ENCODE data around the gene PICK1.
"Not testable (repeated sequence)": the region's sequence is repeated elsewhere in the genome, so short reads cannot be mapped to it uniquely, and the experiment has no call there.

PICK1 gene

GRCh38 chr22:38074181-38075104 lies 17.2 kb downstream of the PICK1 start:
- peak; percentile 13 for DNase-seq (ENCODE audit: low read depth)

GRCh38 chr22:38075105-38075825 lies 18.1 kb downstream of the PICK1 start:
- DNase-seq (ENCODE audit: low read depth) = no peak

DNA sequence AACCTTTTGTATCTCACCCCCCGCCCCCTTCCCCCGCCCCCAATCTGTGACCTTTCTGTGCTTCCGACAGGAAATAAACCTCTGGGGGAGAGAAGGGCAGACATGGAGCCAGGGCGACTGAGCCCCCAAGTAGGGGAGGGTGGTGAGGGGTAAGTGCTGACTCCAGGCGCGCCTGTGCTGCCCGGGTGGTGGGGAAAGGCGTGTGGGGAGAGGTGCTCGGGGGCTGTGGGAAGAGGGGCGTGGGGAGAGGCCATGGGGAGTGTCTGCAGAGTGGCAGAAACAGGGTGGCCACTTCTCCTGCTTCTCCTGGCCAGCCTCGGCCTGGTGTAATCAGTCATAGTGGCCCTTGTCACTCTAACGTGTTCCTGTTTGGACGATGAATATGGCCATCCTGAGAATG lies 18.8 kb downstream of the PICK1 start:
- no peak for DNase-seq (ENCODE audit: low read depth)

DNA sequence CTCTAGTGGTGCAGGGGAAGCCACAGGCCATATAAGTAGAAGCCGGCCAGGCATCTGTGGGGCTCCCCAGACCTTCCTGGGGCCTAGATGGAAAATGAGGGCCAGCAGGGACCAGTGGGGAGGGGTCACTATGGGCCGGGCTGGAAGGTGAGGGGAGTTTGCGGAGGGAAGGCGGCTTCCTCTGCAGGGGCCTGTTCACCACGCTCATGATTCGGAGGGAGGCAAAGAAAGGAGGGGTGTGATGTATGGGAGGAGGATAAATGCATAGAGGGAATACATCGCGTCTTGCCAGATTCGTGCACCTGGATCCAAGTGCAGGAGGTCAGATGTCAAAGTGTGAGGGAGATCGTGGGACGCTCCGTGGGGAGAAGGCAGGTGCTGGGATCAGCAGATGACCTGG lies 19.9 kb downstream of the PICK1 start:
- no peak for DNase-seq (ENCODE audit: low read depth)

- no peak for DNase-seq (ENCODE audit: low read depth)
Observed at GRCh38 chr22:38077595-38077994, 20.4 kb downstream of the PICK1 start.

DNA sequence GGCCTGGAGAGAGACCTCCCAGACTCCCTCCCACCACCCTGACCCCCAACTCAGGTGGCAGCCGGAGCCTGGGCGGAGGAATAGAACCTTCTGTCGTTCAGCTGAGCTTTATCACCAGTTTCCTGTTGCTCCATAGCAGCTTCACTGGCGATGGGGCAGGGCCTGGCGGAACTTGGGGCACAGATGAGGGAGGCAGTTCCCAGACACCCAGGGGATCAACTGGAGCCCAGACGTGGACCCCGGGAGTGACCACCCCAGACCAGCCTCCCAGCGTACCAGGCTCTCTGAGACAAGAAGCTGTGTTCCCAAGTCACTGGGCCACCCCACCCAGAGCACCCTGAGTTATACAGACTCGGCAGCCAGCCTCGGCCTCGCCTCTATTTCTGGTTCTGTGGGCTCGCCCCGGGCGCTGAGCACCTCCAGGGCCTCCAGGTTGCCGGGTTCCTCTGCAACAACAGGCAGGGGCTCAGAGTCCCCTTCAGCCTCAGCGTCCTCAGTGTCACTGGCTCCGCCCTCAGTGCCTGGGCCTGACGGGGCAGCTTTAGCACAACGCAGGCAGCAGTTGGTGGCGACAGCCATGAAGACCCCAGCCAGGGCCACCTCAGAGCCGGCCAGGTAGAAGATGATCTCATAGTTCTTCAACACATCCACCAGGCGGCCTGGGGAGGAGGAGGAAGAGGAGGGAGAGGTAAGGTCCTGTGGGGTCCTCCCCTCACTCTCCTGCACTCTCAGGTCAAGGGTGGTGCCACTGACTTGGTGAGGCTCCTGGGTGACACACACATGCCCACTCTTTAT lies 21.0 kb downstream of the PICK1 start:
- no peak for DNase-seq (ENCODE audit: low read depth)

GRCh38 chr22:38079208-38079607 lies 22.0 kb downstream of the PICK1 start:
- DNase-seq (ENCODE audit: low read depth) = not testable (repeated sequence)

GRCh38 chr22:38079804-38080203 lies 22.6 kb downstream of the PICK1 start:
- DNase-seq (ENCODE audit: low read depth) = no peak

DNA sequence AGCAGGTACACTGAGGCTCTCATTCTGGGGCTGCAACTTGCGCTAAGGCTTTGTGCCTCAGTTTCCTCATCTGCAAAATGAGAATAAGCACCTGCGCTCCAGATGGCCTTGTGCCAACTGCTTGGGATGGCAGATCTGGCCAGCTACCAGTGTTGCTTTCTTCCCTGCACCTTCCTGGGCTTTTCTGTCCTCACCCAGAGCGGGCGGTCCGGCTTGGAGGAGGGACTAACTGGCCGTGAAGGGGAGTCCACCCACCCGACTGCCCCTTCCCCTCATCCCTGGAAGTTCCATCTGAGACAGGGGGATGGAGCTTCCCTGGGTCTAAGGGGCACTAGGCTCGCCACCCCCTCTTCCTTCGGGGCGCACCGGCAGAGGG lies 23.3 kb downstream of the PICK1 start:
- no peak for DNase-seq (ENCODE audit: low read depth)

- DNase-seq (ENCODE audit: low read depth) = no peak
Observed at GRCh38 chr22:38080850-38081635, 23.8 kb downstream of the PICK1 start.

- no peak for DNase-seq (ENCODE audit: low read depth)
Observed at GRCh38 chr22:38081636-38081940, 24.4 kb downstream of the PICK1 start.

DNA sequence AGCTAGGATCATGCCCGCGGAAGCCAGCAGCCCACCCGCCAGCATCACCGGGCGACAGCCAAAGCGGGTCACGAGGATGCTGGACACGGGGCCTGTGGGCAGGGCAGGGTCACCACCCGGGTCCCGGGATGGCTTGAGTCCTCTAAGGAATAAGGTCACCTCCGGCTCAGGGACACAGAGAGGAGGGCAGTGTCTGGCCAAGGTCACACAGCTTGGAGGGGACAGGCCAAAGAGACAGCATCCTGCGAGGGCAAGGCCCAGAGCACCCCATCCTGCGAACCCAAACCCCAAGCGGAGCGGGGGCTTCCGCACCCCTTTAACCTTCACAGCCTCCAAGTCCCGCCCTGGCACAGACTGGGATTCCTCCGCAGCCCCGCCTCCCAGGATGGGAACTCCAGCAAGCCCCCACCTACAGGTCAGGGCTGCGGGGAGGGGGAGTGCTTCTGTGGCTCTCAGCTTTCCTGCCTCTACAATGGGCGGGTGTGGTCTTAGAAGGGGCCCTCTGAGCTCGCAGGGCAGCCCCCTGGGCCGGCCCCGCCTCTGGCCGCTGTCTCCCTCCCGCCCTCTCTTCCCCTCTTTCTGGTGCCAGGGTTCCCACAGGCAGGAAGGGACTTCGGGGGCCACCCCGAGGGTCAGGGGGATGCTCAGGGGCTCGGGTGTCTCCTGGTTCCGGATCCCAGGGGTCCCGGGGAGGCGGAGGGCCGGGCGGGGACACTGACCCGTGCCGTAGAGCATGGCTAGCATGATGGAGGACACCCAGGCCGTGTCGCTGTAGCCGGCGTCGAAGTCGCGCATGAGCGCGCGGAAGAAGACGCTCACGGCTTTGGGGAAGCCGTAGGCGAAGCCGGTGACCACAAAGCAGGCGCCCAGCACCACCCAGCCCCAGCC lies 25.0 kb downstream of the PICK1 start:
- no peak for DNase-seq (ENCODE audit: low read depth)

- no peak for DNase-seq (ENCODE audit: low read depth)
Observed at GRCh38 chr22:38082986-38083710, 25.9 kb downstream of the PICK1 start.

DNA sequence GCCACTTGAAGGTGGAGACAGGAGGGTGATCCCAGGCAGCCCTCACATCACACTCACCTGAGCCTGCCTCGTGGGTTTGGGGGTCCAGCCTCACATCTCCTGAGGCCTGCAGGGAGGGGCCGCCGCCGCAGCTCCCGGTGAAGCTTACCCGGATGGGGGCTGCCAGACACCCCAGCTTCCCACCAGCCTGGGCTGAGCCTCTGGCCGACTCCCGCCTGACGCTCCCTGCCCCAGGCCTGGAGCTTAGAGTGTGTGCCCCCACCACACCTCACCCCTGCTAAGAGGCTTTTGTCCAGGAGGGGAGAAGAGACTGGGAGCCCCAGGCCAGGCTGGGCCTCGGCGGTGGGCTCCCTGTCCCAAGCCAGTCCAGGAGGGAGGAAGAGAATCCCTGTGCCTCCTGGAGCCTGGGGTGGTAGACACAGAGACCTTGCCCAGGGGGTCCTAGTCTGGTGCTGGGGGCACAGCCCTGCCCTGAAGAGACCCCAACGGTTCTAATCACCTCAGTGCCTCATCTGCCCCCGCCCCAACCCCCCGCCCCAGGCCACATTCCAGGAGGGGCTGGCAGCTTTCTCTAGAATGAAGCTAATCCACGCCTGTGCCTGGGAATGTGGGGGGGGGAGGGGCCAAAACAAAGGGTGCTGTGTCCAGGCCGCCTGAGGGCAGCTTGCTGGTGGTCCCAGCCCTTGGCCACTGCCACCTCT lies 26.9 kb downstream of the PICK1 start, which contains the start of gene SLC16A8:
TSS of gene SLC16A8 (minus strand) at position 254 of the 701 bp plus-strand sequence. CDS start 1,311 bp downstream, outside the sequence.
- no peak for DNase-seq (ENCODE audit: low read depth)

- no peak for DNase-seq (ENCODE audit: low read depth)
Observed at GRCh38 chr22:38085056-38085455, 27.9 kb downstream of the PICK1 start.

GRCh38 chr22:38085501-38085900 lies 28.3 kb downstream of the PICK1 start:
- DNase-seq (ENCODE audit: low read depth) = no peak

GRCh38 chr22:38086001-38086845 lies 29.0 kb downstream of the PICK1 start:
- no peak for DNase-seq (ENCODE audit: low read depth)

DNA sequence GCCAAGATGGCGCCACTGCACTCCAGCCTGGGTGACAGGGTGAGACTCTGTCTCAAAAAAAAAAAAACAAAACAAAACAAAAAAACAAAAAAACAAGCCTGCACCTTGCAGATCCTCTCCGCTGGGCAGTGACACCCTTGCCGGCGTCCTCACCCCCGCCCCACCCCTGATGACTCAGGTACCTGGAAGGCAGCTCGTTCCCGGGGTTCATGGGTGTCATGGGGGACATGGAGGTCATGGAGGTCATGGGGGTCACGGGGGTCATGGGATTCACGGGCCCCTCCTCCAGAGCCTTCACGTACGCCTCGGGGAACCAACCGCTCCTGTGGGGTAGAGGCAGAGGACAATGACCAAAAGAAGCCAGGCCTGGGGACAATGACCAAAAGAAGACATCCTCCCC lies 29.7 kb downstream of the PICK1 start:
- DNase-seq (ENCODE audit: low read depth) = no peak
